HG03354 (cell line): ENCODE results near the gene CBR1.

Source experiments
- ATAC-seq: cut with Tn5 transposase; IDR thresholded peaks from one replicate; pipeline ENCODE4 v1.9.1; 2021; ENCODE audit warnings: mild to moderate bottlenecking; ENCODE audit not compliant: unreplicated experiment, poor library complexity, severe bottlenecking

CBR1 gene

DNA sequence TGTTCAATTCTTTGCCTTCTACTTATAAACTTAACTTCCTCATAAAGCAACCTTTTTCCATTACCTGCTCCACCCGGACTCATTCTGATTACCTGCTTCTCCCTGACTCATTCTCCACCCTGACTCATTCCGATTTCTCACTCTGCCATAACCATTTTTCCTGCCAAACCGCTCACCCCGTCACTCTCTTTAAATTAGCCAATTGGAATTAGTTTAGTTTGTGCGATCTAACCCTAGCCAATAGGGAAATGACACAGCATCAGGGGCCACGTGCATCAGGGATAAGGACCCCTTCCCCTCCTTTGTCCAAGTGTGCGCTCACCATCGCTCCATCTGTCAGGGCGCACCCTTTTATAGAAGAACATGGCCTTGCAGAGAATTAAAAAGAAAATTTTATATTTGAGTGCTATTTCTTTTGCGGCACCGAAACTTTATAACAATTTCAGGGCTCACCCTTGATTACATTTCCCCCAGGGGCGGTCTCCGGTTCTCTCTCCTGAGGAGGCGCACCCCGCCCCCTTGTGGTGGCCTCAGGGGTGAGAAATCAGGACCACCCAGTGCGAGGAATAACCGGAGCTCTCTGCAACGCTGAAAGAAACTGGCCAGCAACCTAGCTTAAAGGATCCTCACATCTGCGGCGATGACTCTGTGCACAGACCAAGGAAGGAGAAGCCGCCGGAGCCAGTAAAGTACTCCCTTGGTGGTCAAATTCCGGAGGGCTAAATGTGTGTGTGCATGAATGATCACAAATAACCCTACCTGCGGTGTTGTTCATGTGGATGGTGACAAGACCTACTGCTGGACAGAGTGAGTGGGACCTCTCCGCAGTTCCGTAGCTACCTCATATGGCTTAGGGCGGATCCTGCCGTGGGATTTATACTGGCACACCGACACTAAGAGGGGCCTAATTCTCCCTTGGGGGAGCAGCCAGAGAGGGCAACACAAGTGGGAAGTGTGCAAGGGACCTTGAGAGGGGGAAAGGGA is 34.8 kb downstream of the CBR1 start:
- no peak for ATAC-seq

DNA sequence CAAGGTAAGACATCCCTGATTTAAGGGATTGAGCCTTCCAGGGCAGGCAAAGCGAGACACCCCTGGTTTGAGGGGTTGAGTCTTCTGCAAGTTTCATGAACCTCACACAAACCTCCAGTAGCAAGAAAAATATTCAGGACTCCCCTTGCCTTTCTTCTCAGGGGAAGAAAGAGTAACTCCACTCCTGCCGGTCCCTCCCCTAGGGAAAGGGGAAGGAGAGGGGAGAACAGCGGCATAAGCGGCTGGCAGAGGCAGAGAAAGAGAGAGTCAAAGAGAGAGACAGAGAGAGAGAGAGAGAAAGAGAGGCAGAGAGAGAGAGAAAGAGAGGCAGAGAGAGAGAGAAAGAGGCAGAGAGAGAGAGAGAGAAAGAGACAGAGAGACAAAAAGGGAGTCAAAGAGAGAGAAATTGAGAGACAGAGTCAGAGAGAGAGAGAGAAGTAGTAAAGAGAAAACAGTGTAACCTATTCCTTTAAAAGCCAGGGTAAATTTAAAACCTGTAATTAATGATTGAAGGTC is 35.6 kb downstream of the CBR1 start:
- ATAC-seq = no peak

GRCh38 chr21:36109868-36110267 is 40.0 kb downstream of the CBR1 start:
- ATAC-seq = no peak

- ATAC-seq = no peak
Measured at GRCh38 chr21:36111238-36111637, 41.4 kb downstream of the CBR1 start.

- ATAC-seq = no peak
Measured at GRCh38 chr21:36113647-36114428, 44.0 kb downstream of the CBR1 start.

- ATAC-seq = no peak
Measured at GRCh38 chr21:36115138-36115730, 45.4 kb downstream of the CBR1 start.

- ATAC-seq = no peak
Measured at GRCh38 chr21:36117286-36117741, 47.5 kb downstream of the CBR1 start.

GRCh38 chr21:36120304-36120888 is 50.6 kb downstream of the CBR1 start:
- no peak for ATAC-seq
